Retinal pigment epithelial cell (primary cell): ENCODE measurements around the gene POMT2.

Source experiments
- DNase-seq: peaks from one replicate; pipeline ENCODE4 v3.0.0-alpha.2; 2010; ENCODE audit warnings: low read depth
- H3K4me3 ChIP-seq: 2 replicates; pipeline ENCODE4 v1.5.1; 2011; ENCODE audit warnings: mild to moderate bottlenecking, low read length, control low read depth, moderate library complexity
- TF ChIP-seq, protein P1 (sequence below): conservative IDR thresholded peaks from 2 replicates; pipeline ENCODE4 v1.5.1; 2011; ENCODE audit warnings: low read depth, low read length, control low read depth, inconsistent platforms

POMT2 gene

GRCh38 chr14:77353469-77354141 lies 32.9 kb upstream of the POMT2 start:
- no peak overlapping the region for H3K4me3 ChIP-seq
- no peak for DNase-seq
- TF ChIP-seq, protein P1, sequence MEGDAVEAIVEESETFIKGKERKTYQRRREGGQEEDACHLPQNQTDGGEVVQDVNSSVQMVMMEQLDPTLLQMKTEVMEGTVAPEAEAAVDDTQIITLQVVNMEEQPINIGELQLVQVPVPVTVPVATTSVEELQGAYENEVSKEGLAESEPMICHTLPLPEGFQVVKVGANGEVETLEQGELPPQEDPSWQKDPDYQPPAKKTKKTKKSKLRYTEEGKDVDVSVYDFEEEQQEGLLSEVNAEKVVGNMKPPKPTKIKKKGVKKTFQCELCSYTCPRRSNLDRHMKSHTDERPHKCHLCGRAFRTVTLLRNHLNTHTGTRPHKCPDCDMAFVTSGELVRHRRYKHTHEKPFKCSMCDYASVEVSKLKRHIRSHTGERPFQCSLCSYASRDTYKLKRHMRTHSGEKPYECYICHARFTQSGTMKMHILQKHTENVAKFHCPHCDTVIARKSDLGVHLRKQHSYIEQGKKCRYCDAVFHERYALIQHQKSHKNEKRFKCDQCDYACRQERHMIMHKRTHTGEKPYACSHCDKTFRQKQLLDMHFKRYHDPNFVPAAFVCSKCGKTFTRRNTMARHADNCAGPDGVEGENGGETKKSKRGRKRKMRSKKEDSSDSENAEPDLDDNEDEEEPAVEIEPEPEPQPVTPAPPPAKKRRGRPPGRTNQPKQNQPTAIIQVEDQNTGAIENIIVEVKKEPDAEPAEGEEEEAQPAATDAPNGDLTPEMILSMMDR, result no peak

DNA sequence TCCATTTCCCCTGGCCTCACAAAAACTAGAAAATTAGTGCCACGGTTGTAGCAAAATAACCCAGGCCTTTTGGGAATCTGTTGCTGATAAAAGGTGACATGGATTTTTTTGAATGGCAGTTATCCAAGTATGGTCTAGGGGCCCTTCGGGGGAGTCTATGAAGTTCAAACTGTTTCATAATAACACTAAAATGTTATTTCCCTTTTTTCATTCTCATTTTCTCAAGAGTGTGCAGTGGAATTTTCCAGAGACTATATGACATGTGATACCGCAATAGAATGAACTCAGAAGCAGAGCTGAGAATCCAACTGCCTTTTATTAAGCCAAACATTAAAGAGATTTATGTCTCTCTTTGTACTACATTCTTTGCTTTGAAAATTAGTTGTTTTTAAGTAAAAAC lies 27.1 kb upstream of the POMT2 start:
- TF ChIP-seq, protein P1, result no peak
- DNase-seq, result no peak
- H3K4me3 ChIP-seq, result no peak overlapping the region

DNA sequence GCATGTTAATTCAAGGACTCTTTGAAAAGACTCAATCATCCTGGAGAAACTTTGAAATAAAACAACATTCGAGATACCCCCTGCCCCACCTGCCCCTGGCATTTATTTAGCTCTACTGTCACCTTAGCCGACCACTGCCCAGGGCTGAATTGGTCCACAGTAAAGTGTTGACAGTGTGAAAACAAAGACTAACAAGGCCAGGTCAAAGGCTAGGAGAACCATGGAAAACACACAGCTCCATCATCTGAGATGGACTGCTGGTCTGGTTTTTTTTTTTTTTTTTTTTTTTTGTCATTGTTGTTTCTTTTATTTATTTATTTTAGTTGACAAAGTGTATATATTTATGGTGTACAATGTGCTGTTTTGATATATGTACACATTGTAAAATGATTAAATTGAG lies 25.8 kb upstream of the POMT2 start:
- no peak for DNase-seq
- TF ChIP-seq, protein P1, result no peak

GRCh38 chr14:77344377-77344996 lies 23.8 kb upstream of the POMT2 start:
- TF ChIP-seq, protein P1, result no peak
- peak; percentile 49 for DNase-seq
- no peak overlapping the region for H3K4me3 ChIP-seq

More for the DNA sequence above, 25.8 kb upstream of the POMT2 start:
- no peak overlapping the region for H3K4me3 ChIP-seq

- no peak overlapping the region for H3K4me3 ChIP-seq
- no peak for DNase-seq
- TF ChIP-seq, protein P1, result no peak
These were observed 23.0 kb upstream of the POMT2 start for GRCh38 chr14:77343662-77344061.

GRCh38 chr14:77342726-77343397 lies 22.2 kb upstream of the POMT2 start:
- TF ChIP-seq, protein P1, result no peak
- H3K4me3 ChIP-seq, result no peak overlapping the region
- no peak for DNase-seq

DNA sequence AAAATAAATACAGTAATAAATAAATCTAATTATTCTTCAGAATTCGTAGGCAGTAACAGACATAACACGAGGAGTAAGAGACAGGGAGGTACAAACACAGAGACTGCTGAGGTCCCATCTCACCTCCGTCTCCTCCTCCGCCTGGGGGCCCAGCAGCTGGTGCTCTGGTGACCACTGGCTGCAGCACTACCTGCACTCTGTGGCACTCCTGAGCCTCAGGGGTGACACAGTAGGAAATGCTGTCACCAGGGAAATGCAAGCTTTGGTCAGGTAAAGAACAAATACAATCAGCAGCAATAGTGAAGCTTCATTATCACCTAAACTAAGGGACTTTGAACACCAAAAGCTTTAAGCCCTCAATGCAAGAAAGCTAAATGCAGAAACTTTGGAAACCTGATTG lies 19.7 kb upstream of the POMT2 start:
- DNase-seq, result no peak
- no peak overlapping the region for H3K4me3 ChIP-seq
- TF ChIP-seq, protein P1, result no peak
